Esophagus muscularis mucosa (tissue), 4 donors: Measurements from ENCODE around the gene CRHR1. TPM values are rescaled to one million over a fixed set of nuclear protein-coding genes. Genes with fewer than 3 reads are reported as not detected.

Experiments used
- DNase-seq: peaks from one replicate; pipeline ENCODE4 v3.0.0-alpha.2; 2017; ENCODE audit errors: extremely low spot score
- H3K27ac ChIP-seq, 4 donors: fragments of 200-600 bp; sonication (generic); replicated peaks in 1 of 4; 1 replicate in 3 of 4; 2 replicates in 1 of 4; pipeline ENCODE4 v1.5.1; 2016 to 2019; ENCODE audit warnings: mild to moderate bottlenecking in 1 of 4
- H3K27me3 ChIP-seq, 4 donors: fragments of 200-600 bp; sonication (generic); one replicate each; pipeline versions ENCODE4 v1.5.1 to v1.6.0; 2016 to 2019
- H3K36me3 ChIP-seq, 4 donors: fragments of 200-600 bp; sonication (generic); one replicate each; pipeline ENCODE4 v1.5.1; 2016 to 2019
- H3K4me1 ChIP-seq, 4 donors: fragments of 200-600 bp; sonication (generic); one replicate each; pipeline ENCODE4 v1.5.1; 2016 to 2019
- H3K4me3 ChIP-seq, 4 donors: fragments of 200-600 bp; sonication (generic); 1 replicate in 2 of 4; 2 replicates in 2 of 4; pipeline ENCODE4 v1.5.1; 2016 to 2019; ENCODE audit warnings: mild to moderate bottlenecking in 4 of 4, moderate library complexity in 1 of 4
- H3K9me3 ChIP-seq, 4 donors: fragments of 200-600 bp; sonication (generic); 1 replicate in 3 of 4; 2 replicates in 1 of 4; pipeline ENCODE4 v1.5.1; 2016 to 2019
- CTCF ChIP-seq, 3 experiments: fragments of 200-600 bp in 2 of 3; fragments of 450-650 bp in 1 of 3; sonication (generic) in 2 of 3; IDR thresholded peaks; one replicate each; pipeline ENCODE4 v1.5.1; 2017 to 2019; ENCODE audit warnings: antibody characterized with exemption in 3 of 3, mild to moderate bottlenecking in 2 of 3, moderate library complexity in 1 of 3
- EP300 ChIP-seq: sonication (generic); formaldehyde crosslinking; IDR thresholded peaks from one replicate; pipeline ENCODE4 v1.6.1; 2017; ENCODE audit warnings: antibody characterized with exemption
- POLR2A ChIP-seq: fragments of 450-650 bp; IDR thresholded peaks from one replicate; pipeline ENCODE4 v1.6.1; 2017; ENCODE audit warnings: antibody characterized with exemption, moderate library complexity, mild to moderate bottlenecking, low read depth
- POLR2AphosphoS5 ChIP-seq, 2 donors: sonication (generic); formaldehyde crosslinking; IDR thresholded peaks; one replicate each; pipeline ENCODE4 v1.6.1; 2017; ENCODE audit warnings: antibody characterized with exemption in 2 of 2
- WGBS: methylation state at CpG from one replicate; pipeline ENCODE4 v1.1.5; 2018; 5-methylcytosine and 5-hydroxymethylcytosine counted together
- intact Hi-C: fragments of 100-400 bp; cut with DNase I; formaldehyde crosslinking; loops from one replicate; pipeline ENCODE4 v1.15.1; 2023
- total RNA-seq, 4 donors: library from RNA; depleted of rRNA; stranded (reverse); fragments of >200 nt; gene quantifications; one replicate each; pipeline versions ENCODE4 v1.1.0 to v1.2.1, GENCODE V29; 2016

Gene CRHR1
- total RNA-seq, 4 donors from 2014 or later: 0.50 to 0.52 TPM; not detected in 2

GRCh38 chr17:45871718-45872117 lies 87.6 kb downstream of the CRHR1 start:
- 90% methylated on average over 5 of the region's 5 CpGs for WGBS
- Histone ChIP-seq H3K27ac (no peak overlapping the region), H3K4me1 (peaks cover 0 to 8% (median 4%) of the 10 kb centered on the region in 4 donors), H3K9me3 (no peaks in the 10 kb centered on the region), H3K27me3 (peaks cover 0 to 19% (median 4%) of the 10 kb centered on the region in 4 donors), H3K4me3 (no peak overlapping the region), H3K36me3 (no peaks in the 10 kb centered on the region)
- TF ChIP-seq POLR2AphosphoS5 (IDR thresholded peaks at IDR 0.05): no peak
- no peak for TF ChIP-seq EP300
- no peak for TF ChIP-seq CTCF (IDR thresholded peaks at IDR 0.05)
- no peak for TF ChIP-seq POLR2A
- DNase-seq: no peak
- intact Hi-C loops: no loop called here

GRCh38 chr17:45873728-45874127 lies 89.6 kb downstream of the CRHR1 start:
- no peak for TF ChIP-seq CTCF (IDR thresholded peaks at IDR 0.05)
- no peak for TF ChIP-seq POLR2AphosphoS5 (IDR thresholded peaks at IDR 0.05)
- WGBS: 10% methylated on average over 6 of the region's 6 CpGs
- H3K27me3 ChIP-seq: peaks cover 0 to 19% (median 4%) of the 10 kb centered on the region in 4 donors
- intact Hi-C loops: no loop called here
- H3K4me3 ChIP-seq: no peak overlapping the region
- DNase-seq: no peak
- H3K4me1 ChIP-seq: peaks cover 0 to 8% (median 4%) of the 10 kb centered on the region in 4 donors
- no peaks in the 10 kb centered on the region for H3K9me3 ChIP-seq
- H3K36me3 ChIP-seq: no peaks in the 10 kb centered on the region
- H3K27ac ChIP-seq: no peak overlapping the region

- Histone ChIP-seq H3K36me3 (no peaks in the 10 kb centered on the region), H3K4me1 (peaks cover 0 to 8% (median 4%) of the 10 kb centered on the region in 4 donors), H3K9me3 (no peaks in the 10 kb centered on the region), H3K27me3 (peaks cover 0 to 19% (median 4%) of the 10 kb centered on the region in 4 donors), H3K27ac (no peak overlapping the region), H3K4me3 (no peak overlapping the region)
- intact Hi-C loops: no loop called here
- no peak for DNase-seq
- WGBS: 65% methylated on average over 3 of the region's 3 CpGs
- no peak for TF ChIP-seq POLR2AphosphoS5 (IDR thresholded peaks at IDR 0.05)
- TF ChIP-seq CTCF (IDR thresholded peaks at IDR 0.05): no peak
- TF ChIP-seq POLR2A: no peak
- no peak for TF ChIP-seq EP300
These were observed 90.0 kb downstream of the CRHR1 start for GRCh38 chr17:45874151-45874550.

- Histone ChIP-seq H3K27ac (no peak overlapping the region), H3K4me3 (no peak overlapping the region), H3K27me3 (peaks cover 0 to 26% (median 4%) of the 10 kb centered on the region in 4 donors), H3K9me3 (no peaks in the 10 kb centered on the region), H3K36me3 (no peaks in the 10 kb centered on the region), H3K4me1 (no peaks in the 10 kb centered on the region)
- no peak for DNase-seq
- intact Hi-C loops: no loop called here
- TF ChIP-seq POLR2AphosphoS5 (IDR thresholded peaks at IDR 0.05): no peak
- 73% methylated on average over 3 of the region's 3 CpGs for WGBS
These were observed 92.4 kb downstream of the CRHR1 start for GRCh38 chr17:45876539-45876938.

- H3K27me3 ChIP-seq: peaks cover 0 to 31% (median 4%) of the 10 kb centered on the region in 4 donors
- H3K36me3 ChIP-seq: no peaks in the 10 kb centered on the region
- 59% methylated on average over 1 of the region's 1 CpG for WGBS
- H3K4me3 ChIP-seq: no peak overlapping the region
- H3K4me1 ChIP-seq: no peaks in the 10 kb centered on the region
- intact Hi-C loops: no loop called here
- DNase-seq: no peak
- TF ChIP-seq POLR2AphosphoS5 (IDR thresholded peaks at IDR 0.05): no peak
- no peak for TF ChIP-seq EP300
- no peak for TF ChIP-seq CTCF (IDR thresholded peaks at IDR 0.05)
- no peaks in the 10 kb centered on the region for H3K9me3 ChIP-seq
- no peak overlapping the region for H3K27ac ChIP-seq
These were observed 93.3 kb downstream of the CRHR1 start for GRCh38 chr17:45877467-45877866.
